ENCODE measurements around the gene HSP90AB1.

The HSP90AB1 gene

DNA sequence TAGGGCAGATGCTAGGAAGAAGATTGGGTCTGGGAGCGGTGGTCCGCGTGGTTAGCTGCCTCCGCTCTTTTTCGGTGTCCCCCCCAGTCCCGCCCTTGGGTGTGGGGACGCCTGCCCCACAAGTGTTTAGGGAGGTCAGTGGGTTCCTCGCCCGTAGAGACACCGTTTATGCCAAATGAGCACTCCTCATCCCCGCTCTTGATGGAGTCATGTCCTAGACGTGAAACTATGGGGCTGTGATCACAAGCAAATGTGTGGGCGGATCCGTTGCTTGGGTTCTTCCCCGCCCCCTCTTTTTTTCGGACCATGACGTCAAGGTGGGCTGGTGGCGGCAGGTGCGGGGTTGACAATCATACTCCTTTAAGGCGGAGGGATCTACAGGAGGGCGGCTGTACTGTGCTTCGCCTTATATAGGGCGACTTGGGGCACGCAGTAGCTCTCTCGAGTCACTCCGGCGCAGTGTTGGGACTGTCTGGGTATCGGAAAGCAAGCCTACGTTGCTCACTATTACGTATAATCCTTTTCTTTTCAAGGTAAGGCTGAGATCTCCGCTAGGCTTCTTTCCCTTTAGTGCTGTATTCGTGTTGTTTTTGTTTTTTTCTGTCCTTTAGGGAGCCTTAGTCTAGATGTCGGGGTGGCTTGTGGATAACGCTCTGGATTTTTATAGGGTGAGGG, at the start of gene HSP90AB1:
Gene HSP90AB1 (plus strand): TSS at position 439 of the 675 bp plus-strand sequence. CDS start 1,529 bp downstream, outside the sequence.
- Histone ChIP-seq H3K4me1 (ENCODE audit: control insufficient read depth in 1 of 2, insufficient read depth in 2 of 2, low read length in 2 of 2) (peaks cover 14 to 21% of the 10 kb centered on the region in 2 donors), H3K27ac (ENCODE audit: low read depth, low read length) (peak within 1 kb of the TSS; percentile 98), H3K36me3 (ENCODE audit: control insufficient read depth in 1 of 2, insufficient read depth in 2 of 2, low read length in 2 of 2) (peaks cover 26 to 33% of the 10 kb centered on the region in 2 donors), H3K9me3 (ENCODE audit: control insufficient read depth in 1 of 2, low read length in 2 of 2) (no peaks in the 10 kb centered on the region), H3K9ac (ENCODE audit: low read depth in 1 of 2, low read length in 2 of 2) (peak within 1 kb of the TSS; percentile 83 to 97), H3K4me3 (ENCODE audit: low read depth in 1 of 2, low read length in 2 of 2) (peak within 1 kb of the TSS; percentile 94 to 99), H3K27me3 (ENCODE audit: control insufficient read depth in 1 of 2, insufficient read depth in 2 of 2, low read length in 2 of 2) (no peaks in the 10 kb centered on the region)

DNA sequence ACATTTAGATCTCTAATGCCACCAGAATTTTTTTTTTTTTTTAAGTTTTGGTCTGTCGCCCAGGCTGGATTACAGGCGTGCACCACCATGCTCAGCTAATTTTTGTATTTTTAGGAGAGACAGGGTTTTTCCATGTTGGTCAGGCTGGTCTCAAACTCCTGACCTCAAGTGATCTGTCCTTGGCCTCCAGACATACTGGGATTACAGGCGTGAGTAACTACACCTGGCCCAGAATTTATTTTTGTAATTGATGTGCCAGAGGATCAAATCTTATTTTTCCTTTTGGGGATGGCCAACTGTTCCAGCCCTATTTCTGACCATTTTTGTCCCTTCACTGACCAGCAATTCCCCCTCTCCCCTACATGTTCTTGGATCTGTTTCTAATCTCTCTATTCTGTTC, 48.2 kb upstream of the HSP90AB1 start:
- H3K4me3 ChIP-seq (ENCODE audit: low read depth in 1 of 2, low read length in 2 of 2) = no peak overlapping the region
- H3K36me3 ChIP-seq (ENCODE audit: control insufficient read depth in 1 of 2, insufficient read depth in 2 of 2, low read length in 2 of 2) = no peaks in the 10 kb centered on the region
- H3K27me3 ChIP-seq (ENCODE audit: control insufficient read depth in 1 of 2, insufficient read depth in 2 of 2, low read length in 2 of 2) = no peaks in the 10 kb centered on the region
- H3K4me1 ChIP-seq (ENCODE audit: control insufficient read depth in 1 of 2, insufficient read depth in 2 of 2, low read length in 2 of 2) = peaks cover 4 to 16% of the 10 kb centered on the region in 2 donors
- H3K9ac ChIP-seq (ENCODE audit: low read depth in 1 of 2, low read length in 2 of 2) = no peak overlapping the region
- H3K27ac ChIP-seq (ENCODE audit: low read depth, low read length) = no peak overlapping the region
- H3K9me3 ChIP-seq (ENCODE audit: control insufficient read depth in 1 of 2, low read length in 2 of 2) = no peaks in the 10 kb centered on the region

DNA sequence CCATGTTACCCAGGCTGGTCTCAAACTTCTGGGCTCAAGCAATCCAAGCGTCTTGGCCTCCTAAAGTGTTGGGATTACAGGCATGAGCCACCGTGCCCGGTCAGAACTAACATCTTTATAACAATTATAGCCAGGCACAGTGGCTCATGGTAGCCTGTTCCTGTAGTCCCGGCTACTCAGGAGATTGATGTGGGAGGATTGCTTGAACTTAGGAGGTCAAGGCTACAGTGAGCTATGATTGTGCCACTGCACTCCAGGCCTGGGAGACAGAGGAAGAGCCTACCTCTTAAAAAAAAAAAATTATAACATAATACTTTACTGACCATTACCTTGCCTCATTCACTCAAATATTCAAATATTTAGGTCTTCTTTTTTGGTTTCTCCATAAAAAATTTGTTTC, 47.0 kb upstream of the HSP90AB1 start:
- H3K27me3 ChIP-seq (ENCODE audit: control insufficient read depth in 1 of 2, insufficient read depth in 2 of 2, low read length in 2 of 2) = no peaks in the 10 kb centered on the region
- H3K36me3 ChIP-seq (ENCODE audit: control insufficient read depth in 1 of 2, insufficient read depth in 2 of 2, low read length in 2 of 2) = no peaks in the 10 kb centered on the region
- H3K9ac ChIP-seq (ENCODE audit: low read depth in 1 of 2, low read length in 2 of 2) = no peak overlapping the region
- H3K27ac ChIP-seq (ENCODE audit: low read depth, low read length) = no peak overlapping the region
- H3K4me3 ChIP-seq (ENCODE audit: low read depth in 1 of 2, low read length in 2 of 2) = no peak overlapping the region
- H3K9me3 ChIP-seq (ENCODE audit: control insufficient read depth in 1 of 2, low read length in 2 of 2) = no peaks in the 10 kb centered on the region
- peaks cover 4 to 16% of the 10 kb centered on the region in 2 donors for H3K4me1 ChIP-seq (ENCODE audit: control insufficient read depth in 1 of 2, insufficient read depth in 2 of 2, low read length in 2 of 2)

DNA sequence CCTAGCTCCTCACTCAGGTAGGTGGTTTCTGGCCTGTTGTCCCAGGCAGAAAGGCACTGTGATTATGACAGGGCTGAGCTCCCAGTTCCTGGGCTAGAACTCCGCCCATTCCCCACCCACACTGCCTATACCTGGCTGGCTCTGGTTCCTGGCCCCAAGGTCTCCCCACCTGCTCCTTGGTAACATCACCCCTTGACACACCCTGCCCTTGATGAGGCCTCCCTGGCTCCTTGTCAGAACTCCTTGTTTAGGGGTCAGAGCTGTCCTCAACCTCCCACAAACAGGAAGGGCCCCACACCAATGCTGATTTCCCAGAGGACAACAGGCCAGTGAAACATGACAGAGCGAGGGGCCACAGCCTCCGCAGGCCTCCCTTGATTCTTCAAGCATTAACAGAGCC, 45.7 kb upstream of the HSP90AB1 start:
- no peak overlapping the region for H3K4me3 ChIP-seq (ENCODE audit: low read depth in 1 of 2, low read length in 2 of 2)
- peak overlapping the region in 1 of 2 donors; percentile 1 for H3K9ac ChIP-seq (ENCODE audit: low read depth in 1 of 2, low read length in 2 of 2)
- no peaks in the 10 kb centered on the region for H3K27me3 ChIP-seq (ENCODE audit: control insufficient read depth in 1 of 2, insufficient read depth in 2 of 2, low read length in 2 of 2)
- H3K27ac ChIP-seq (ENCODE audit: low read depth, low read length) = no peak overlapping the region
- H3K36me3 ChIP-seq (ENCODE audit: control insufficient read depth in 1 of 2, insufficient read depth in 2 of 2, low read length in 2 of 2) = no peaks in the 10 kb centered on the region
- H3K4me1 ChIP-seq (ENCODE audit: control insufficient read depth in 1 of 2, insufficient read depth in 2 of 2, low read length in 2 of 2) = peaks cover 4 to 16% of the 10 kb centered on the region in 2 donors
- no peaks in the 10 kb centered on the region for H3K9me3 ChIP-seq (ENCODE audit: control insufficient read depth in 1 of 2, low read length in 2 of 2)

DNA sequence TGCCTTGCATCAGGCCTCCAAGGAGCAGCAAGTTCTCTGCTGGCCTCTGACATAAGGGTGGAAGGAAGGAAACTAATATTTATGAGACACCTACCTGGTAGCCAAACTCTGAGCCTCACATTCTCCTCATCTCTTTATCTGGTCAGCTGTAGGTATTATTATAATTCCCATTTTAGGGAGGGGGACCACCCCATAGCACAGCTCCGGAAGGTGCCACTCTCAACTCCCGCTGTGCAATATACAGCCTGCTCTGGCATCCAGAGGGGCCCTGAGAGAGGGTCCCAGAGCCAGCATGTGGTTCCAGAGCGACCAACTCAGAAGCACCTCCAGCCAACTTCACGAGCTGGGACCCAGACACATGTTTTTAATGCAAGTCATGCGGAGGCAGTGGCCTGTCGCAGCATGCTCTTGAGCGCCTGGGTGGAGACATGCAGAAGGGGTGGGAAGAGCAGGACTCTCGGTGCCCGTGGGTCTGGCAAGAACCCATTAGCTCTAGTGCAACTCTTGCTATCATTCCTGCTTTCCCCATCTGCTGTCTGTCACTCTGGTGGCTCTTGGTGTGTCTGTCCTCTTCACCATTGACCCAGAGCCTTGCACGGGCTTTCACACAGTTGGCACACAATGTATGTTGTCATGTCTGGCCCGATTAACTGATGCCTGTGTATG, 45.1 kb upstream of the HSP90AB1 start:
- Histone ChIP-seq H3K36me3 (ENCODE audit: control insufficient read depth in 1 of 2, insufficient read depth in 2 of 2, low read length in 2 of 2) (no peaks in the 10 kb centered on the region), H3K4me3 (ENCODE audit: low read depth in 1 of 2, low read length in 2 of 2) (no peak overlapping the region), H3K9ac (ENCODE audit: low read depth in 1 of 2, low read length in 2 of 2) (no peak overlapping the region), H3K9me3 (ENCODE audit: control insufficient read depth in 1 of 2, low read length in 2 of 2) (no peaks in the 10 kb centered on the region), H3K27ac (ENCODE audit: low read depth, low read length) (no peak overlapping the region), H3K4me1 (ENCODE audit: control insufficient read depth in 1 of 2, insufficient read depth in 2 of 2, low read length in 2 of 2) (peaks cover 4 to 16% of the 10 kb centered on the region in 2 donors), H3K27me3 (ENCODE audit: control insufficient read depth in 1 of 2, insufficient read depth in 2 of 2, low read length in 2 of 2) (no peaks in the 10 kb centered on the region)

DNA sequence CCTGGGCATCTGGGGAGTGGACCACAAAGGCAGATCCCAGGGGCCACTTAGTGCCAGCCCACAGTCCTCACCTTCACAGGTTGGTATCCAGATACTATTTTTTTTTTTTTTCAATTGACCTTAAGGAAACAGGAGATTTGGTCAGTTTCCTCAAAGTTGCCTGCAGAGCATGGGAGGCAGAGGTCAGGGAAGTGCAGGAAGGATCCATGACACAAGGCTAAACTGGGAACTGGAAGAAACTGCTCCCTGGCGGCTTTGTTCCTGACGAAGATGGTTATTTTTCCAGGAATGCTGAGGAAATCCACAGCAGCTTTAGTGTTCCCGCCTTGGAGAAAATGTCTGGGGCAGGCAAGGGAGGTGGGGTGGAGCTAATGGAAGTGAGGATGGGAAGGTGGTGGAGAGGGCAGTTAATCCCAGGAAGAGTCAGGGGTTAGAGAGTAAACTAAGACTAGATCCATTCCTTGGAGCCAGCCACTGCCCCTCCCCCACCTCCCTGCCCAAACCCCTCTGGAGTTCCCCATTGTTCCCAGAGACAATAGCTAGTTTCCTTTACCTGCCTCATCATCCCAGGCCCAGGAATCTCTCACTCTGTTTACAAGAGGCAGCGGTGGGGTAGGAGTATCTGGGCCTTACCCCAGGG, 44.4 kb upstream of the HSP90AB1 start:
- no peaks in the 10 kb centered on the region for H3K27me3 ChIP-seq (ENCODE audit: control insufficient read depth in 1 of 2, insufficient read depth in 2 of 2, low read length in 2 of 2)
- H3K9me3 ChIP-seq (ENCODE audit: control insufficient read depth in 1 of 2, low read length in 2 of 2) = no peaks in the 10 kb centered on the region
- peaks cover 4 to 16% of the 10 kb centered on the region in 2 donors for H3K4me1 ChIP-seq (ENCODE audit: control insufficient read depth in 1 of 2, insufficient read depth in 2 of 2, low read length in 2 of 2)
- no peak overlapping the region for H3K9ac ChIP-seq (ENCODE audit: low read depth in 1 of 2, low read length in 2 of 2)
- H3K27ac ChIP-seq (ENCODE audit: low read depth, low read length) = no peak overlapping the region
- H3K36me3 ChIP-seq (ENCODE audit: control insufficient read depth in 1 of 2, insufficient read depth in 2 of 2, low read length in 2 of 2) = no peaks in the 10 kb centered on the region
- no peak overlapping the region for H3K4me3 ChIP-seq (ENCODE audit: low read depth in 1 of 2, low read length in 2 of 2)

DNA sequence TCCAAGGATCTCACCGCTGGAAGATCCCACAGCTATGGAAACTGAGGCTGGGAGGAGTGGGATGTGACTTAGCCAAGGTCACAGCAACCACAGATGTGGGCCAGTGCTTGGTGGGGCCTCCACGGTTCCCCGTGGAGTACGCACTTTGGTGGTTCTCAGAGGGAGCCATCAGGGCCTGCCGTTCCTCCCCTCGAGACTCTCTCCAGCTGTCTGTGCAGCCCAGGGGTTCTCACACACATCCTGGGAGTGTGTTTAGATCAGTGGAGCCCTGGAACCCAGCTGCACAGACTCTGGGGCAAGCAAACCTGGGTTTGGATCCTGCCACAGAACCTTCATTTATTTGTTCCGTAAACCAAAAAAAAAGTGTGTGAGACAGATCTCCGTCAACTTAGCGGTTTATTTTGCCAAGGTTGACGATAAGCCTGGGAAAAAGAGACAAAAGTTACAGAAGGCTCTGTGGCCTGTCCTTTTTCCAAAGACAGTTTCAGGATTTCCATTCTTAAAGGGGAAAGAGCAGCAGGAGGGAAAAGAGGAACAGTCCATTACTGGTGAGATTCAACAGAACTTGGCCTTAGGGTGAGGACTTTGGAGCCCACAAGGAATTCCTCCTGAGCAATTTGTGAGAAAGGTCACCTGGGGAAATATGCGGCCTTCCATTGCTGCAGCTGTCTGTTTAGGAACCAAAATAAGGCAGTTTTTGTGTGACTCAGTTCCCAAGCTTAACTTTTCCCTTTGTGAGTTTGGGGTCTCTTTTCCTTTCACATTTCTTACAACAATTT, 43.7 kb upstream of the HSP90AB1 start:
- H3K4me3 ChIP-seq (ENCODE audit: low read depth in 1 of 2, low read length in 2 of 2) = no peak overlapping the region
- no peak overlapping the region for H3K27ac ChIP-seq (ENCODE audit: low read depth, low read length)
- H3K9me3 ChIP-seq (ENCODE audit: control insufficient read depth in 1 of 2, low read length in 2 of 2) = no peaks in the 10 kb centered on the region
- no peak overlapping the region for H3K9ac ChIP-seq (ENCODE audit: low read depth in 1 of 2, low read length in 2 of 2)
- H3K36me3 ChIP-seq (ENCODE audit: control insufficient read depth in 1 of 2, insufficient read depth in 2 of 2, low read length in 2 of 2) = no peaks in the 10 kb centered on the region
- no peaks in the 10 kb centered on the region for H3K27me3 ChIP-seq (ENCODE audit: control insufficient read depth in 1 of 2, insufficient read depth in 2 of 2, low read length in 2 of 2)
- H3K4me1 ChIP-seq (ENCODE audit: control insufficient read depth in 1 of 2, insufficient read depth in 2 of 2, low read length in 2 of 2) = peaks cover 4 to 16% of the 10 kb centered on the region in 2 donors

DNA sequence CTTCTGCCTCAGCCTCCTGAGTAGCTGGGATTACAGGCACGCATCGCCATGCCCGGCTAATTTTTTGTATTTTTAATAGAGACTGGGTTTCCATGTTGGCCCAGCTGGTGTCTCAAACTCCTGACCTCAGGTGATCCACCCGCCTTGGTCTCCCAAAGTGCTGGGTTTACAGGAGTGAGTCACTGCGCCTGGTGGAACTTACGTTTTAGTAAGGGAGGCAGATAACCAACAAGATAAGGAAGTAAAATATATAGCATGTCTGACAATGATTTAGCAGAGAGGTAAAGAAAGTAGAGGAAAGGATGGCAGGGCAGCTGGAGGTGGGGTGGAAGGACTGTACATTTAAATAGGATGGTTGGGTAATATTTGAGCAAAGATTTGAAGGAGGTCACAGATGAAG, 42.9 kb upstream of the HSP90AB1 start:
- Histone ChIP-seq H3K27ac (ENCODE audit: low read depth, low read length) (no peak overlapping the region), H3K36me3 (ENCODE audit: control insufficient read depth in 1 of 2, insufficient read depth in 2 of 2, low read length in 2 of 2) (no peaks in the 10 kb centered on the region), H3K9me3 (ENCODE audit: control insufficient read depth in 1 of 2, low read length in 2 of 2) (no peaks in the 10 kb centered on the region), H3K27me3 (ENCODE audit: control insufficient read depth in 1 of 2, insufficient read depth in 2 of 2, low read length in 2 of 2) (no peaks in the 10 kb centered on the region), H3K4me3 (ENCODE audit: low read depth in 1 of 2, low read length in 2 of 2) (no peak overlapping the region), H3K4me1 (ENCODE audit: control insufficient read depth in 1 of 2, insufficient read depth in 2 of 2, low read length in 2 of 2) (peaks cover 4 to 16% of the 10 kb centered on the region in 2 donors), H3K9ac (ENCODE audit: low read depth in 1 of 2, low read length in 2 of 2) (no peak overlapping the region)

DNA sequence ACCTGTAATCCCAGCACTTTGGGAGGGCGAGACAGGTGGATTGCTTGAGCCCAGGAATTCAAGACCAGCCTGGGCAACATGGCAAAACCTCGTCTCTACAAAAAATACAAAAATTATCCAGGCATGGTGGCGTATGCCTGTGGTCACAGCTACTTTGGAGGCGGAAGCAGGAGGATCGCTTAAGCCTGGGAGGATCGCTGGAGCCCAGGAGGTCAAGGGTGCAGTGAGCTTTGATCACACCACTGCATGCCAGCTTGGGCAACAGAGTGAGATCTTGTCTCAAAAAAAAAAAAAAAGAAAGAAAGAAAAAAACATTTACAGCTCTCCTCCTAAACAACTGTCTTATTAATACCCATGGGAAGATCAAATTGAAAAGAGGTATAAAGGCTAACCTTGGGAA, 38.9 kb upstream of the HSP90AB1 start:
- Histone ChIP-seq H3K27ac (ENCODE audit: low read depth, low read length) (no peak overlapping the region), H3K4me3 (ENCODE audit: low read depth in 1 of 2, low read length in 2 of 2) (no peak overlapping the region), H3K9me3 (ENCODE audit: control insufficient read depth in 1 of 2, low read length in 2 of 2) (no peaks in the 10 kb centered on the region), H3K9ac (ENCODE audit: low read depth in 1 of 2, low read length in 2 of 2) (no peak overlapping the region), H3K4me1 (ENCODE audit: control insufficient read depth in 1 of 2, insufficient read depth in 2 of 2, low read length in 2 of 2) (peaks cover 0 to 6% of the 10 kb centered on the region in 2 donors), H3K36me3 (ENCODE audit: control insufficient read depth in 1 of 2, insufficient read depth in 2 of 2, low read length in 2 of 2) (no peaks in the 10 kb centered on the region), H3K27me3 (ENCODE audit: control insufficient read depth in 1 of 2, insufficient read depth in 2 of 2, low read length in 2 of 2) (no peaks in the 10 kb centered on the region)

DNA sequence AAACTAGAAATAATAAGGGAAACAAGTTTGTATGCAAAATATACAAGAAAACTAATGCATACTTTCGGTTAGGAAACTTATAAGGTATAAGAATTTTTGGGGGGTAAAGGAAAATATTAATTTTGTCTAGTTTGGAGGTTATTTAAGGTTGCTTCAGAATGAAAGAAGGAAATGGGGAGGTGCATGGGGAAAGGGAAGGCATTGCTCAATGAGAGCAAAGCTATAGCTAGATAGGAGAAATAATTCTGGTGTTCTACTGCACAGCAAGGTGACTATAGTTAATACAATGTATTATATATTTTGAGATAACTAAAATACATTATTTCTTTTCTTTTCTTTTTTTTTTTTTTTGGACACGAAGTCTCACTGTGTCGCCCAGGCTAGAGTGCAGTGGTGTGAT, 35.6 kb upstream of the HSP90AB1 start:
- H3K9me3 ChIP-seq (ENCODE audit: control insufficient read depth in 1 of 2, low read length in 2 of 2) = no peaks in the 10 kb centered on the region

More for the DNA sequence above, 35.6 kb upstream of the HSP90AB1 start:
- Histone ChIP-seq H3K27me3 (ENCODE audit: control insufficient read depth in 1 of 2, insufficient read depth in 2 of 2, low read length in 2 of 2) (no peaks in the 10 kb centered on the region), H3K36me3 (ENCODE audit: control insufficient read depth in 1 of 2, insufficient read depth in 2 of 2, low read length in 2 of 2) (no peaks in the 10 kb centered on the region), H3K4me1 (ENCODE audit: control insufficient read depth in 1 of 2, insufficient read depth in 2 of 2, low read length in 2 of 2) (no peaks in the 10 kb centered on the region), H3K27ac (ENCODE audit: low read depth, low read length) (no peak overlapping the region), H3K4me3 (ENCODE audit: low read depth in 1 of 2, low read length in 2 of 2) (no peak overlapping the region), H3K9ac (ENCODE audit: low read depth in 1 of 2, low read length in 2 of 2) (no peak overlapping the region)
